Ovary (tissue), 3 donors: ENCODE measurements around the gene LRRK2.

Source experiments
- POLR2A ChIP-seq: fragments of 450-650 bp; IDR thresholded peaks from one replicate; pipeline ENCODE4 v1.6.1; 2017; ENCODE audit warnings: antibody characterized with exemption, mild to moderate bottlenecking, moderate library complexity
- TF ChIP-seq, protein P1 (sequence below), 3 donors: fragments of 450-650 bp in 2 of 3; fragments of 200-600 bp in 1 of 3; IDR thresholded peaks; one replicate each; pipeline versions ENCODE4 v1.5.1 to v1.8.0; 2016 to 2022; ENCODE audit warnings: antibody characterized with exemption in 3 of 3, mild to moderate bottlenecking in 1 of 3
- donor health status: DM: no; HTN: no; CAD: no.

DNA sequence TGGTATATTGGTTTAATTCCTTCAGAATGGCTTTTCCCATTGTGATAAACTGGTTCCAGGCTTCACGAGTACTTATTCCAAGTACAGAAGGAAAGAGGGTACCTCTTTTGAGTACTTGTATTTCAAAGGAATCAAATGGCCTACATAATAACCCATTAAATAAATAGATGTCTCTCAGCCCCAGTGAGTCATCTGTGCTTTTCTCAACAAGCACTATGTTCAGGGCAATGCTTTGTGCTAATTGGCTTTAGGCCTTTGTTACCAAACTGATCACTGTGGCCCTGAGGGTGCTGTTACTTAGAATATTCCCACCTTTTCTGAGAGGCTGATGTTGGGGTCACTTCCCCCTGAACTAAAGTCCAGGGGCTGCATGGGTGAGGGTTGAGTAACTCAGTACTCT lies 107.1 kb downstream of the LRRK2 start:
- TF ChIP-seq, protein P1, sequence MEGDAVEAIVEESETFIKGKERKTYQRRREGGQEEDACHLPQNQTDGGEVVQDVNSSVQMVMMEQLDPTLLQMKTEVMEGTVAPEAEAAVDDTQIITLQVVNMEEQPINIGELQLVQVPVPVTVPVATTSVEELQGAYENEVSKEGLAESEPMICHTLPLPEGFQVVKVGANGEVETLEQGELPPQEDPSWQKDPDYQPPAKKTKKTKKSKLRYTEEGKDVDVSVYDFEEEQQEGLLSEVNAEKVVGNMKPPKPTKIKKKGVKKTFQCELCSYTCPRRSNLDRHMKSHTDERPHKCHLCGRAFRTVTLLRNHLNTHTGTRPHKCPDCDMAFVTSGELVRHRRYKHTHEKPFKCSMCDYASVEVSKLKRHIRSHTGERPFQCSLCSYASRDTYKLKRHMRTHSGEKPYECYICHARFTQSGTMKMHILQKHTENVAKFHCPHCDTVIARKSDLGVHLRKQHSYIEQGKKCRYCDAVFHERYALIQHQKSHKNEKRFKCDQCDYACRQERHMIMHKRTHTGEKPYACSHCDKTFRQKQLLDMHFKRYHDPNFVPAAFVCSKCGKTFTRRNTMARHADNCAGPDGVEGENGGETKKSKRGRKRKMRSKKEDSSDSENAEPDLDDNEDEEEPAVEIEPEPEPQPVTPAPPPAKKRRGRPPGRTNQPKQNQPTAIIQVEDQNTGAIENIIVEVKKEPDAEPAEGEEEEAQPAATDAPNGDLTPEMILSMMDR (IDR thresholded peaks at IDR 0.05): no peak
- TF ChIP-seq POLR2A: no peak
